ENCODE results near the gene ATAD3C.
"Not testable (repeated sequence)": the region's sequence is repeated elsewhere in the genome, so short reads cannot be mapped to it uniquely, and the experiment has no call there.

DNA sequence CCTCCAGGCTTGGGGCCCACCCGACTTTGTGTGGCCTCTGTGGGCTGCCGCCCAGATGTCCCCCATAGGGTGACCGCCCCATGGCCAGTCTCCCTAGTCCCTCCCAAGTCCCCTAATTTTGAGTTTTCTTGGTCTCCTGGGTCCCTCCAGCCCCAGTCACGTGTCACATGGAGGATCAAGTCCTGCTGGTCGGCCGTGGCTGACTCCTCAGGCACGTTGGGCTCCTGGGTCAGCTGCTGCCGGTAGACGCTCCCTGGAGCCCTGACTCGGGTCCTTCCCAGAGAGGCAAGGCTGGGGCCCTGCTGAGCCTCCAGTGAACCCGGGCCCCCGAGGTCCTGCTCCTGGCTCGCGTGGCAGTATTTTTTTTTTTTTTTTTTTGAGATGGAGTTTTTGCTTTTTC, 10.2 kb downstream of the ATAD3C start:
- TF ChIP-seq, protein P1, sequence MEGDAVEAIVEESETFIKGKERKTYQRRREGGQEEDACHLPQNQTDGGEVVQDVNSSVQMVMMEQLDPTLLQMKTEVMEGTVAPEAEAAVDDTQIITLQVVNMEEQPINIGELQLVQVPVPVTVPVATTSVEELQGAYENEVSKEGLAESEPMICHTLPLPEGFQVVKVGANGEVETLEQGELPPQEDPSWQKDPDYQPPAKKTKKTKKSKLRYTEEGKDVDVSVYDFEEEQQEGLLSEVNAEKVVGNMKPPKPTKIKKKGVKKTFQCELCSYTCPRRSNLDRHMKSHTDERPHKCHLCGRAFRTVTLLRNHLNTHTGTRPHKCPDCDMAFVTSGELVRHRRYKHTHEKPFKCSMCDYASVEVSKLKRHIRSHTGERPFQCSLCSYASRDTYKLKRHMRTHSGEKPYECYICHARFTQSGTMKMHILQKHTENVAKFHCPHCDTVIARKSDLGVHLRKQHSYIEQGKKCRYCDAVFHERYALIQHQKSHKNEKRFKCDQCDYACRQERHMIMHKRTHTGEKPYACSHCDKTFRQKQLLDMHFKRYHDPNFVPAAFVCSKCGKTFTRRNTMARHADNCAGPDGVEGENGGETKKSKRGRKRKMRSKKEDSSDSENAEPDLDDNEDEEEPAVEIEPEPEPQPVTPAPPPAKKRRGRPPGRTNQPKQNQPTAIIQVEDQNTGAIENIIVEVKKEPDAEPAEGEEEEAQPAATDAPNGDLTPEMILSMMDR (IDR thresholded peaks at IDR 0.05): not testable (repeated sequence)
- TF ChIP-seq POLR2AphosphoS5 (IDR thresholded peaks at IDR 0.05; ENCODE audit: insufficient read depth in 1 of 2, low read depth in 1 of 2); POLR2A (IDR thresholded peaks at IDR 0.05): not testable (repeated sequence)

All from vagina (tissue), 2 donors.